OCI-LY1 (cell line): ENCODE measurements around the gene SLC2A4RG.

Experiments used
- EZH2 ChIP-seq: fragments of 200-600 bp; sonication (generic), shearing (Covaris generic); IDR thresholded peaks from 2 replicates; pipeline ENCODE4 v1.8.0; 2017; ENCODE audit warnings: borderline replicate concordance, mixed run types, mild to moderate bottlenecking, antibody characterized with exemption, low read length, moderate library complexity, mixed read lengths
- TF ChIP-seq, protein P1 (sequence below): fragments of 200-600 bp; sonication (generic), shearing (Covaris generic); IDR thresholded peaks from 2 replicates; pipeline ENCODE4 v1.5.1; 2017; ENCODE audit warnings: mild to moderate bottlenecking, antibody characterized with exemption, low read length, moderate library complexity, mixed read lengths

GRCh38 chr20:63733117-63733516, 6.5 kb upstream of the SLC2A4RG start:
- TF ChIP-seq, protein P1, sequence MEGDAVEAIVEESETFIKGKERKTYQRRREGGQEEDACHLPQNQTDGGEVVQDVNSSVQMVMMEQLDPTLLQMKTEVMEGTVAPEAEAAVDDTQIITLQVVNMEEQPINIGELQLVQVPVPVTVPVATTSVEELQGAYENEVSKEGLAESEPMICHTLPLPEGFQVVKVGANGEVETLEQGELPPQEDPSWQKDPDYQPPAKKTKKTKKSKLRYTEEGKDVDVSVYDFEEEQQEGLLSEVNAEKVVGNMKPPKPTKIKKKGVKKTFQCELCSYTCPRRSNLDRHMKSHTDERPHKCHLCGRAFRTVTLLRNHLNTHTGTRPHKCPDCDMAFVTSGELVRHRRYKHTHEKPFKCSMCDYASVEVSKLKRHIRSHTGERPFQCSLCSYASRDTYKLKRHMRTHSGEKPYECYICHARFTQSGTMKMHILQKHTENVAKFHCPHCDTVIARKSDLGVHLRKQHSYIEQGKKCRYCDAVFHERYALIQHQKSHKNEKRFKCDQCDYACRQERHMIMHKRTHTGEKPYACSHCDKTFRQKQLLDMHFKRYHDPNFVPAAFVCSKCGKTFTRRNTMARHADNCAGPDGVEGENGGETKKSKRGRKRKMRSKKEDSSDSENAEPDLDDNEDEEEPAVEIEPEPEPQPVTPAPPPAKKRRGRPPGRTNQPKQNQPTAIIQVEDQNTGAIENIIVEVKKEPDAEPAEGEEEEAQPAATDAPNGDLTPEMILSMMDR = no peak
- no peak for TF ChIP-seq EZH2
